Measurements from ENCODE around the gene MAN2A1.

DNA sequence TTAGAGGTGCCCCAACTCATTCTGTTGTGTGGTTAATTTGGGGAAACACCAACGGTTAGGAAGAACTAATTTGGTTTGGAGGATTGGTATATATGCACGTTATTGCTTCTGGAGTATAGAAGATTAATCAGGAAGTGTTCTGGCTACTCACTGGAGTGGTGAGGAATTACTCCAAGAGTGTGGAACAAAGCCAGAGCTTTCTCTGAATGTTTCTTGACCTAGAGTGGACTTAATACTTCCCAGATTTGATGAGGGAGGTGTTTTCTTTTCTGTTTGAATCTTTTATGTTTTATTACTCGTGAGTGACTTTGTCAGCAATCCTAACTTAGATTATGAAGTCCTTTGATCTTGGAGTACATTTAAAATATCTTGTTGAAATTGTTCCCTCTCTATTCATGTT lies 163.7 kb downstream of the MAN2A1 start:
- TF ChIP-seq EZH2 (IDR thresholded peaks at IDR 0.05; ENCODE audit: borderline replicate concordance, low read length): no peak
- TF ChIP-seq, protein P1, sequence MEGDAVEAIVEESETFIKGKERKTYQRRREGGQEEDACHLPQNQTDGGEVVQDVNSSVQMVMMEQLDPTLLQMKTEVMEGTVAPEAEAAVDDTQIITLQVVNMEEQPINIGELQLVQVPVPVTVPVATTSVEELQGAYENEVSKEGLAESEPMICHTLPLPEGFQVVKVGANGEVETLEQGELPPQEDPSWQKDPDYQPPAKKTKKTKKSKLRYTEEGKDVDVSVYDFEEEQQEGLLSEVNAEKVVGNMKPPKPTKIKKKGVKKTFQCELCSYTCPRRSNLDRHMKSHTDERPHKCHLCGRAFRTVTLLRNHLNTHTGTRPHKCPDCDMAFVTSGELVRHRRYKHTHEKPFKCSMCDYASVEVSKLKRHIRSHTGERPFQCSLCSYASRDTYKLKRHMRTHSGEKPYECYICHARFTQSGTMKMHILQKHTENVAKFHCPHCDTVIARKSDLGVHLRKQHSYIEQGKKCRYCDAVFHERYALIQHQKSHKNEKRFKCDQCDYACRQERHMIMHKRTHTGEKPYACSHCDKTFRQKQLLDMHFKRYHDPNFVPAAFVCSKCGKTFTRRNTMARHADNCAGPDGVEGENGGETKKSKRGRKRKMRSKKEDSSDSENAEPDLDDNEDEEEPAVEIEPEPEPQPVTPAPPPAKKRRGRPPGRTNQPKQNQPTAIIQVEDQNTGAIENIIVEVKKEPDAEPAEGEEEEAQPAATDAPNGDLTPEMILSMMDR (IDR thresholded peaks at IDR 0.05; ENCODE audit: low read length): no peak
